Activated naive CD4-positive, alpha-beta T cell treated with anti-CD3 and anti-CD28 coated beads, Interleukin-2, amount 50 U/mL, for 72 hours (primary cell): ENCODE results near the gene BCKDHA. TPM values are rescaled to one million over a fixed set of nuclear protein-coding genes. Genes with fewer than 3 reads are reported as not detected.
A peak's percentile ranks its signal among the peaks of the same experiment; 100 is the strongest.

ENCODE experiments used
- ATAC-seq, 2 donors: fragments of 150-1000 bp; cut with Tn5 transposase; 2 replicates each; pipeline ENCODE4 v1.10.0; 2021; ENCODE audit warnings: mild to moderate bottlenecking in 2 of 2, moderate library complexity in 2 of 2
- DNase-seq, 2 donors: peaks; one replicate each; pipeline ENCODE4 v3.0.0; 2021 to 2022; ENCODE audit warnings: low spot score in 2 of 2
- H3K27ac Mint-ChIP-seq, 2 donors: one replicate each; pipeline ENCODE4 v1.8.0; 2022; ENCODE audit warnings: mild to moderate bottlenecking in 2 of 2, mixed read lengths in 2 of 2
- H3K36me3 Mint-ChIP-seq, 2 donors: one replicate each; pipeline ENCODE4 v1.8.0; 2022; ENCODE audit warnings: mixed read lengths in 2 of 2
- H3K9me3 Mint-ChIP-seq, 2 donors: one replicate each; pipeline ENCODE4 v1.8.0; 2022; ENCODE audit warnings: mixed read lengths in 2 of 2
- total RNA-seq, 2 donors: library from RNA; stranded (reverse); gene quantifications; one replicate each; pipeline ENCODE4 v1.2.3, GENCODE V29; 2022

The BCKDHA gene
- 10 to 100 TPM; 19.8 to 27.2 TPM for total RNA-seq

DNA sequence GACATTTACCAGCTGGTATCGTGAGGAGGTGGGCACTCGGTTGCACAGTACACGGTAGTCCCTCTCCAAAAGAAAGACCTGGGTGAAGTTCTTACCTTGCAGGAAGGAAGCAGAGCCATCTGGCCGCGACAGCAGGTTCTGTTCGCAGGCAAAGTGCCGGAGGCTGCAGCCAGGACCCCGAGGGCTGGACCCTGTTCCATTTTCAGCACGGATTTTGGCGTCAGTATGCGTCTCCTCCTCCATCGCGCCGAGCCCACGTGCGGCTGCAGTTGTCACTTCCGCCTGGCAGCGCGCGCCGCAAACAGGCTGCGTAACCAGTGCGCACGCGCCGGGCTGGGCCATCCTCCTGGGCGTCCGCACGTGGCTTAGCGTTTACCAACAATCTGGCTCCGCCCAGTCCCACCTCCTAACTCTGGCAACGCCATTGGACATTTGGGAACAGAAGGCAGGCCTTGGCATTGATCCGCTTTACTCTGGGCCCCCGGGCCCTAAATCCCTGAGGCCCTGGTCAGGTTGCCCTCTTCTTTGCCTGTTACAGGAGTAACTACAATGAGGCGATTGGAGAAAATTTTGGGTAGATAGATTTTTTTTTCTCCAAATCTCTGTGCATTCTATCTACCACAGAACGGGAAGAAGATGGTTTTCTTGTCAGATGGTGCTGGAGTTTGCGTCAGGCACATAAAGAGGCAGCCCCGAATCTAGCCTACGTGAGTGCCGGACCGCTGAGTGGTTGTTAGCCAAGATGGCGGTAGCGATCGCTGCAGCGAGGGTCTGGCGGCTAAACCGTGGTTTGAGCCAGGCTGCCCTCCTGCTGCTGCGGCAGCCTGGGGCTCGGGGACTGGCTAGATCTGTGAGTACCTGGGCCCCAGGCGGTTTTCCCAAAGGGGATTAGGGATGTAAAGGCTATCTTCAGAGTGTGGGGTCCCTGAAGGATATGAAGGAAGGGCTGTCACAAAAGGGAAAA is at the start of gene BCKDHA, which contains the start of gene EXOSC5:
BCKDHA (plus strand) TSS at position 733 of the 964 bp plus-strand sequence; CDS start at position 743, 10 bp downstream.
EXOSC5 (minus strand) TSS at position 274 of the 964 bp plus-strand sequence; CDS start at position 243, 31 bp downstream.
- Mint-ChIP-seq H3K9me3 (no peaks in the 10 kb centered on the region), H3K36me3 (peaks cover 9 to 20% of the 10 kb centered on the region in 2 donors), H3K27ac (peak within 1 kb of the TSS; percentile 100)
- DNase-seq (peak; percentile 97 to 99), ATAC-seq (peak; percentile 97 to 99)

GRCh38 chr19:41350735-41351338 is 46.8 kb upstream of the BCKDHA start:
- no peak for ATAC-seq

GRCh38 chr19:41351339-41352245 is 46.0 kb upstream of the BCKDHA start:
- ATAC-seq (peak; percentile 64 to 68), DNase-seq (peak; percentile 80 to 85)
- Mint-ChIP-seq H3K36me3 (peaks cover 26 to 49% of the 10 kb centered on the region in 2 donors), H3K27ac (peak overlapping the region; percentile 93 to 94), H3K9me3 (no peaks in the 10 kb centered on the region)

More at GRCh38 chr19:41350735-41351338, 46.8 kb upstream of the BCKDHA start:
- peak overlapping the region; percentile 91 to 93 for H3K27ac Mint-ChIP-seq
- peaks cover 26 to 49% of the 10 kb centered on the region in 2 donors for H3K36me3 Mint-ChIP-seq
- no peaks in the 10 kb centered on the region for H3K9me3 Mint-ChIP-seq
- DNase-seq = no peak

GRCh38 chr19:41352279-41352608 is 45.4 kb upstream of the BCKDHA start:
- no peak for ATAC-seq
- H3K36me3 Mint-ChIP-seq = peaks cover 26 to 55% of the 10 kb centered on the region in 2 donors

DNA sequence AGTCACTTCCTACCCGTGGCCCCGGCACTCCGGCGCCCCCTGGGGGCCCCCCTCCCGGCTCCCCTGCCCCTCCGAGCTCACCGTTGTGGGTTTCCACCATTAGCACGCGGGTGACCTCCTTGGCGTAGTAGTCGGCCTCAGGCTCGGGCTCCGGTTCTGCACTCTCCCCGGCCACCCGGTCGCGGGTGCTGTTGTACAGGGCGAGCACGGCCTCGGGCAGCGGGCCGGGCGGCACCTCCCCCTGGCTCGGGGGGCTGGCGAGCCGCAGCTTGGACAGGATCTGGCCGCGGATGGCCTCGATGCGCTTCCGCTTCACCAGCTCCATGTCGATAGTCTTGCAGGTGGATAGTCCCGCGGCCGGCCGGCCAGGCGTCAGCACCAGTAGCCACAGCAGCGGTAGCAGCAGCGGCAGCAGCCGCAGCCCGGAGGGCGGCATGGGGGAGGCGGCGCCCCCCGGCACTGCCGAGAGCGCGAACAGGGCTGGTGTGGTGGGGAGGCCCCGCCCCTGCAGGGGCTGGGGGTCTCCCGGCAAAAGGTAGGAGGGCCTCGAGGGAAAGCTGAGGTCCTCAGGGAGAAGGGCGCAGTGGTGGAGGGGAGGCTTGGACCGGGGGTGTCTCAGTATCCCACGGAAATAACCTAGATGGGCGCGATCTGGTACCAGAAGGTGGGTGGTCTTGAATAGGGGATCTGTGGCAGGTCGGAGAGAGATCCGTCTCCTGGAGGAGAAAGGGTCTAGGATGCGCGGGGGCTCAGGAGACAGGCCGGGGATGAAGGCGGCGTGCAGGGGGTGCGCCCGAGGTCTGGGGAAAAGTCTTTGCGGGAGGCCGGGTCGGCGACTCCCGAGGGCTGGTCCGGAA is 44.8 kb upstream of the BCKDHA start:
- Mint-ChIP-seq H3K27ac (peak overlapping the region; percentile 90 to 93), H3K9me3 (no peaks in the 10 kb centered on the region), H3K36me3 (peaks cover 26 to 55% of the 10 kb centered on the region in 2 donors)
- DNase-seq = peak; percentile 82 to 87
- ATAC-seq = peak; percentile 22 to 25

More at GRCh38 chr19:41352279-41352608, 45.4 kb upstream of the BCKDHA start:
- DNase-seq = no peak
- peak overlapping the region; percentile 93 to 98 for H3K27ac Mint-ChIP-seq
- no peaks in the 10 kb centered on the region for H3K9me3 Mint-ChIP-seq

- Mint-ChIP-seq H3K36me3 (peaks cover 26 to 46% of the 10 kb centered on the region in 2 donors), H3K27ac (peak within 1 kb of the TSS; percentile 93), H3K9me3 (no peaks in the 10 kb centered on the region)
- DNase-seq (peak; percentile 92), ATAC-seq (peak; percentile 47 to 59)
Measured at GRCh38 chr19:41353466-41354342, 43.9 kb upstream of the BCKDHA start, which contains the start of gene TGFB1. TGFB1 (minus strand) TSS chr19:41353922; CDS start chr19:41353044, 878 bp downstream.

DNA sequence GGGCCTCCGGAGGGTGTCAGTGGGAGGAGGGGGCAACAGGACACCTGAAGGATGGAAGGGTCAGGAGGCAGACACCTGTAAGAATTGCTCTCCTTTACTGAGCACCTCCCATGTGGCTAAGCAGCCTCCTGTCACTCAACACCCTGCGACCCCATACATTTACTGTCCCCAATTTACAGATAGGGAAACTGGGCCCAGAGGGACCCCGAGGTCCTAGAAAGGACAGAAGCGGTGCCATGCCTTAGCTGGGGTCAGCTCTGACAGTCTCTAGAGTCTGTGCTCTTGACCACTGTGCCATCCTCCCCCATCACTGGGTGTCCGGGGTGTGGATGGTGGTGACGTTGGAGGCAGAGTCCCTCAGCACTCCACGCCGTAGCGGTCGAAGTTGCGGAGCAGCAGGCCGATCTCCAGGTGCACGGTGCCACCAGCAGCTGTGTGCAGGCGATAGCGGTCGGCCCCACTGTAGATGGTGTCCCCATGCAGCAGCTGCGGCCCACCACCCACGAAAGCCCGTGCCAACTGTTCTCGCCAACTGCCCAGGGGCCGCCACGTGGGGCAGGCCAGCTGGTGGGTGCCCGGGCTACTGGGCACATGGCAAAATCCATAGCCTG is 43.2 kb upstream of the BCKDHA start:
- no peak for ATAC-seq
- Mint-ChIP-seq H3K9me3 (no peaks in the 10 kb centered on the region), H3K27ac (peak overlapping the region; percentile 93), H3K36me3 (peaks cover 19 to 39% of the 10 kb centered on the region in 2 donors)
- DNase-seq = no peak

DNA sequence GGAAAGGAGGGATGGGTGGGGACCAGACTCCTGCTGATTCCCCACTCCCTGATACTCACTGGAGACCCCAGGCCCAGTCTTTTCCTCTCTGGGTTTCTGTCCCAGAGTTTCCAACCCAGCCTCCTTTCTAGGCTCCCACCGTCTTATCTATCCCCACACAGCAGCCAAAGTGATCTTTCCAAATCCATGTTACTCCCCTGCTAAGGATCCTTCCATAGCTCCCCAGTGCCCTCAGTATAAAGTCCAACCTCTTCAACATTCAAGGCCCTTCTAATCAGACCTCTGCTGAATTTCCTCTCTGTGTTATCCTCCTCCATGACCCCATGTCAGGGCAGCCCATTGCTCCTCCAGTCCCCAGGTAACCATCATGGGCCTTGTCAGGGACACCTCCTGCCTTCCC is 42.6 kb upstream of the BCKDHA start:
- H3K36me3 Mint-ChIP-seq = peaks cover 17 to 33% of the 10 kb centered on the region in 2 donors
- ATAC-seq = no peak

GRCh38 chr19:41355802-41356201 is 41.8 kb upstream of the BCKDHA start:
- no peaks in the 10 kb centered on the region for H3K9me3 Mint-ChIP-seq
- peaks cover 13 to 27% of the 10 kb centered on the region in 2 donors for H3K36me3 Mint-ChIP-seq
- ATAC-seq (no peak), DNase-seq (no peak)
- peak overlapping the region; percentile 94 to 99 for H3K27ac Mint-ChIP-seq

More for the DNA sequence above, 42.6 kb upstream of the BCKDHA start:
- H3K9me3 Mint-ChIP-seq = no peaks in the 10 kb centered on the region
- peak overlapping the region; percentile 40 to 94 for H3K27ac Mint-ChIP-seq
- no peak for DNase-seq

- Mint-ChIP-seq H3K27ac (peak overlapping the region; percentile 94 to 99), H3K36me3 (peaks cover 4 to 17% of the 10 kb centered on the region in 2 donors), H3K9me3 (no peaks in the 10 kb centered on the region)
- ATAC-seq (no peak), DNase-seq (no peak)
Measured at GRCh38 chr19:41356984-41357739, 40.5 kb upstream of the BCKDHA start.

- Mint-ChIP-seq H3K36me3 (peaks cover 0 to 12% of the 10 kb centered on the region in 2 donors), H3K27ac (peak overlapping the region; percentile 94 to 99), H3K9me3 (no peaks in the 10 kb centered on the region)
- ATAC-seq (no peak), DNase-seq (no peak)
Measured at GRCh38 chr19:41357746-41358145, 39.9 kb upstream of the BCKDHA start.

DNA sequence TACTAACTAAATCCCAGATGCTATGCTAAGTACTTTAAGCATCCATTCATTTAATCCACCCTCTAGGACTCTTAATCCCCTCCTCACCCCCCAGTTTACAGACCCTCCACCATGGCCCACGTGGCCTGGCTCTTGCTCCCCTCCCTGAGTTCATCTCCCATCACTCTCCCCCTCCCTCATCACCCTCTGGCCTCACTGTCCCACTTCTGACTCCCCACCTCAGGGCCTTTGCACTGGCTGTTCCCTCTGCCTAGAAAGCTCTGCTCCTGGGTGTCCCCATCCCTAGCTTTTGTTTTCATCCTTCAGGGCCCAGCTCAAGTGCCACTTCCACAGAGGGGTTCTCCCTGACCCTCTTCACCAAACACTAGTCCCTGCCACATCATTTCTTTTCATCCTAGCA is 37.9 kb upstream of the BCKDHA start:
- ATAC-seq (no peak), DNase-seq (no peak)
- Mint-ChIP-seq H3K9me3 (no peaks in the 10 kb centered on the region), H3K36me3 (peaks cover 5 to 6% of the 10 kb centered on the region in 2 donors), H3K27ac (peak overlapping the region in 1 of 2 donors; percentile 72)

DNA sequence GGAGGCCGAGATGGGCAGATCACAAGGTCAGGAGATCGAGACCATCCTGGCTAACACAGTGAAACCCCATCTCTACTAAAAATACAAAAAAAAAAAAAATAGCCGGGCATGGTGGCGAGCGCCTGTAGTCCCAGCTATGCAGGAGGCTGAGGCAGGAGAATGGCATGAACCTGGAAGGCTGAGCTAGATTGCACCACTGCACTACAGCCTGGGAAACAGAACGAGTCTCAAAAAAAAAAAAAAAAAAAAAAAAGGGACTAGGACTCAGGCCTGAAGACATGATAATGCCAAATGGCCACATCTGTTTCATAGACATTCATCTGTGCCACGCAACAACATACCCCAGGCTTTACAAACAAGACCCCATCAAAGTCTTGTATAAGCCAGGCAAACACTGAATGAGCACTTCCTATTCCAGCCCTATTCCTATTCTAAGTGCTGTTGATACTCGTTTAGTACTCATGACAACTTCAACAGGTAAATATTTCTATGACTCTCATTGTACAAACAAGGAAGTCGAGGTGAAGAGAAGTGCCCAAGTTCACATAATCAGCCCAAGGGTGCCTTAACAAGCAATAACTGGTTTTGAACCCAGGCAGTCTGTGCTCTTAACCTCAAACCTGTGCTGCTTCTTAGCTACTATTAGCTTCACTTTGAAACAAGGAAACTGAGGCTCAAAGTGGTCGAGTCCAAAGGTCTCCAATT is 35.3 kb upstream of the BCKDHA start:
- ATAC-seq (no peak), DNase-seq (no peak)
- Mint-ChIP-seq H3K36me3 (peaks cover 5% of the 10 kb centered on the region in 2 donors), H3K27ac (peak overlapping the region in 1 of 2 donors; percentile 95), H3K9me3 (no peaks in the 10 kb centered on the region)
